Lung (tissue), 12 donors: ENCODE results near the gene PDAP1. TPM values are rescaled to one million over a fixed set of nuclear protein-coding genes. Genes with fewer than 3 reads are reported as not detected.

Source experiments
- ATAC-seq: fragments of 200-7000 bp; cut with Tn5 transposase; one replicate; pipeline ENCODE4 v1.9.1; 2020; ENCODE audit warnings: moderate number of reproducible peaks; ENCODE audit not compliant: insufficient read depth, low FRiP score
- DNase-seq, 3 donors: peaks; one replicate each; pipeline ENCODE4 v3.0.0-alpha.2; 2013 to 2017
- H3K27ac ChIP-seq, 2 donors: one replicate each; pipeline ENCODE4 v1.5.1; 2013; ENCODE audit warnings: mild to moderate bottlenecking in 2 of 2, moderate library complexity in 2 of 2, control low read depth in 1 of 2, inconsistent platforms in 1 of 2, low read depth in 1 of 2, low read length in 1 of 2
- H3K27me3 ChIP-seq, 3 donors: one replicate each; pipeline ENCODE4 v1.5.1; 2013; ENCODE audit warnings: low read length in 2 of 3; ENCODE audit not compliant: control insufficient read depth in 3 of 3, insufficient read depth in 3 of 3
- H3K36me3 ChIP-seq, 4 donors: one replicate each; pipeline ENCODE4 v1.5.1; 2013; ENCODE audit warnings: low read length in 4 of 4, mild to moderate bottlenecking in 1 of 4, moderate library complexity in 1 of 4; ENCODE audit not compliant: control insufficient read depth in 4 of 4, insufficient read depth in 4 of 4
- H3K4me1 ChIP-seq, 5 donors: one replicate each; pipeline ENCODE4 v1.5.1; 2013; ENCODE audit warnings: low read length in 5 of 5, mild to moderate bottlenecking in 2 of 5, moderate library complexity in 1 of 5; ENCODE audit not compliant: control insufficient read depth in 5 of 5, insufficient read depth in 5 of 5
- H3K4me3 ChIP-seq: one replicate; pipeline ENCODE4 v1.5.1; 2013; ENCODE audit warnings: mild to moderate bottlenecking, control low read depth, moderate library complexity
- H3K9ac ChIP-seq, 2 donors: one replicate each; pipeline ENCODE4 v1.5.1; 2013; ENCODE audit warnings: low read length in 2 of 2, control low read depth in 1 of 2; ENCODE audit not compliant: insufficient read depth in 1 of 2
- H3K9me3 ChIP-seq, 4 donors: one replicate each; pipeline ENCODE4 v1.5.1; 2013; ENCODE audit warnings: low read length in 3 of 4, mild to moderate bottlenecking in 1 of 4, moderate library complexity in 1 of 4; ENCODE audit not compliant: control insufficient read depth in 4 of 4, insufficient read depth in 3 of 4
- WGBS, 2 donors: extraction: QIAGEN DNeasy Blood & Tissue Kit; methylation state at CpG; one replicate each; pipeline ENCODE4 v1.1.7; 2013; 5-methylcytosine and 5-hydroxymethylcytosine counted together
- polyA plus RNA-seq, 2 donors: library from polyadenylated mRNA; stranded (reverse); fragments of 200-250 nt; gene quantifications; one replicate each; pipeline ENCODE4 v1.2.1, GENCODE V29; 2013
- total RNA-seq, 2 donors: library from RNA; depleted of rRNA in 1 of 2; stranded (reverse); fragments of >200 nt in 1 of 2; gene quantifications; one replicate each; pipeline ENCODE4 v1.2.1, GENCODE V29; 2014 to 2021
- TF ChIP-seq, protein P1 (sequence below): IDR thresholded peaks from 2 replicates; pipeline ENCODE4 v1.5.1; 2012; ENCODE audit warnings: mild to moderate bottlenecking; ENCODE audit errors: control extremely low read depth, extremely low read depth
- donor health status: control.
- donor health status: control.
- donor health status: Bipolar disorder and iron deficiency.
- donor health status: healthy.
- donor health status: DM: yes; HTN: yes; CAD: no.

Gene PDAP1
- total and polyA plus RNA-seq, 4 donors: 20.5 to 191 (median 113) TPM

DNA sequence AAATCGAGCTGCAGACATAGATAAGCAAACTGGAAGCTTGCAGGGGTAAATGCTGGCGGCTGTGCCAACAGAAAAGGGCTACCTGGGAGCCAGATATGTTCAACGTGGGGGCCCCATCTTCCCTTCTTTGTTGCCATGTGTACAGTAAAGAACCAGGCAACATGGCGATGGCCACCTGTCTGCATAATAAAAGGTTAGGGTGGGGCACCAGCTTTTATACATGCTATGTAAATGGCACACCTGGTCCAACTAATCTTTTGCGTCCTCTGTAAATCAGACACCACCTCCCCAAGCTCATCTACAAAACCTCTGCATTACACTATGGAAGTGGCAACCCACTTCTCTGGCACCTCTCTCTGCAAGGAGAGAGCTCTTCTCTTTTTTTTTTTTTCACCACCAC, 14.2 kb upstream of the PDAP1 start:
- TF ChIP-seq, protein P1, sequence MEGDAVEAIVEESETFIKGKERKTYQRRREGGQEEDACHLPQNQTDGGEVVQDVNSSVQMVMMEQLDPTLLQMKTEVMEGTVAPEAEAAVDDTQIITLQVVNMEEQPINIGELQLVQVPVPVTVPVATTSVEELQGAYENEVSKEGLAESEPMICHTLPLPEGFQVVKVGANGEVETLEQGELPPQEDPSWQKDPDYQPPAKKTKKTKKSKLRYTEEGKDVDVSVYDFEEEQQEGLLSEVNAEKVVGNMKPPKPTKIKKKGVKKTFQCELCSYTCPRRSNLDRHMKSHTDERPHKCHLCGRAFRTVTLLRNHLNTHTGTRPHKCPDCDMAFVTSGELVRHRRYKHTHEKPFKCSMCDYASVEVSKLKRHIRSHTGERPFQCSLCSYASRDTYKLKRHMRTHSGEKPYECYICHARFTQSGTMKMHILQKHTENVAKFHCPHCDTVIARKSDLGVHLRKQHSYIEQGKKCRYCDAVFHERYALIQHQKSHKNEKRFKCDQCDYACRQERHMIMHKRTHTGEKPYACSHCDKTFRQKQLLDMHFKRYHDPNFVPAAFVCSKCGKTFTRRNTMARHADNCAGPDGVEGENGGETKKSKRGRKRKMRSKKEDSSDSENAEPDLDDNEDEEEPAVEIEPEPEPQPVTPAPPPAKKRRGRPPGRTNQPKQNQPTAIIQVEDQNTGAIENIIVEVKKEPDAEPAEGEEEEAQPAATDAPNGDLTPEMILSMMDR: no peak

DNA sequence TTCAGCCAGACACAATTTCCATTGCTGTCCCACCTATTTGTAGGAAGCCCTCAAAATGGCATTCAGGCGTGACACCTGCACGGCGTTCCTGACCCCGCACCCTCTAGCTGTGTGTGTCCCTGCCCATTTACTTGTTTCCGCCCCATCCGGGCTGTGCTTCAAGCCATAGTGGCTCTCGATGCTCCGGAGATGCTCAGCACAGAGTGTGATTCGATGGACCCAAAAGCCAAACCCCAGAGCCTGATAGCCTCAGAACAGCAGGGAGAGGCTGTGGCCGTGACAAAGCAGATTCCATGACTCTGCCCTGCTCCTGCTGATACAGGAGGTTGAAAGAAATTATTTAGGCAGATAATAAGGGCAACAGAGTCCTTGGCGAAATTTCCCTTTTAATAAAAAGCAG, 13.8 kb upstream of the PDAP1 start:
- H3K9ac ChIP-seq: no peak overlapping the region
- H3K36me3 ChIP-seq: peaks cover 12 to 61% (median 35%) of the 10 kb centered on the region in 4 donors
- no peaks in the 10 kb centered on the region for H3K4me1 ChIP-seq
- H3K9me3 ChIP-seq: no peaks in the 10 kb centered on the region
- TF ChIP-seq, protein P1: no peak
- H3K27me3 ChIP-seq: no peaks in the 10 kb centered on the region
- H3K27ac ChIP-seq: no peak overlapping the region
- H3K4me3 ChIP-seq: no peak overlapping the region
- DNase-seq (no peak), ATAC-seq (no peak)
- 92 to 95% methylated on average over 11 of the region's 11 CpGs for WGBS, 2 donors

More for the DNA sequence above, 14.2 kb upstream of the PDAP1 start:
- Histone ChIP-seq H3K9me3 (no peaks in the 10 kb centered on the region), H3K36me3 (peaks cover 7 to 57% (median 31%) of the 10 kb centered on the region in 4 donors), H3K4me1 (no peaks in the 10 kb centered on the region), H3K27ac (no peak overlapping the region), H3K4me3 (no peak overlapping the region), H3K9ac (no peak overlapping the region), H3K27me3 (no peaks in the 10 kb centered on the region)
- no peak for ATAC-seq
- DNase-seq: no peak
- 85 to 91% methylated on average over 5 of the region's 5 CpGs for WGBS, 2 donors

DNA sequence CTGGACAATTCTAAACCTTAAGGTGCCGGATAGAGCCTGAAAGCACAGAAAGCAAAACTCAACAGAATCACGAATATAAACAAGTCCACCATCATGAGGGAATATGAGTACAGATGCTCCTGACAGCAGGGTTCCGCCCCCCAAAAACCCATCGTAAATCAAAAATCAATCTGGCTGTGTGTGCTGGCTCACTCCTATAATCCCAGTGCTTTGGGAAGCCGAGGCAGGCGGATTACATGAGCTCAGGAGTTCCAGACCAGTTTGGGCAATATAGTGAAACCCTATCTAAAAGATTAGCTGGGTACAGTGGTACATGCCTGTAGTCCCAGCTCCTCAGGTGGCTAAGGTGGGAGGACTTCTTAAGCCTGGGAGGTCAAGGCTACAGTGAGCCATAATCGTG, 12.6 kb upstream of the PDAP1 start:
- Histone ChIP-seq H3K4me3 (no peak overlapping the region), H3K36me3 (peaks cover 17 to 64% (median 39%) of the 10 kb centered on the region in 4 donors), H3K27ac (no peak overlapping the region), H3K9me3 (no peaks in the 10 kb centered on the region), H3K4me1 (no peaks in the 10 kb centered on the region), H3K27me3 (no peaks in the 10 kb centered on the region), H3K9ac (no peak overlapping the region)
- TF ChIP-seq, protein P1: no peak
- ATAC-seq (no peak), DNase-seq (no peak)
- 92 to 93% methylated on average over 7 of the region's 7 CpGs for WGBS, 2 donors

DNA sequence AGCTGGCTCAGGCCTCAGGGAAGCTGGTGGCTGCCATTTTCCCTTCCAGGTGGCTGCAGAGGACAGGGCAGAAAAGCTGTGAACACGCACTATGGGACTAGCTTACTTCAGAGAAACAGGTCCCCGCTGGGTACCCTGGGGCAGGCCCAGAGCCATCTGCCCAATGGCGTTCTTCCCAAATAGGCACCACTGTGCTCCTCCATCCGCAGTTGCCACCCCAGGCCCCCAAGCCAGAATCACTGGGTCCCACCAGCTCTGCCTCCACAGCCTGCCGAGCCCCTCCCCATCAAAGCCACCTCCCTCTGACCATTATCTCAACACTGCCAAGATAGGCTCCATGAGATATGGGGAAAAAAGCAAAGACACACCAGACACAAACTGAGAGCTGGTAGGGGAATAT, 11.8 kb upstream of the PDAP1 start:
- 93 to 98% methylated on average over 5 of the region's 5 CpGs for WGBS, 2 donors
- Histone ChIP-seq H3K9me3 (no peaks in the 10 kb centered on the region), H3K4me1 (no peaks in the 10 kb centered on the region), H3K36me3 (peaks cover 19 to 63% (median 40%) of the 10 kb centered on the region in 4 donors), H3K27ac (no peak overlapping the region), H3K9ac (no peak overlapping the region), H3K27me3 (no peaks in the 10 kb centered on the region), H3K4me3 (no peak overlapping the region)
- TF ChIP-seq, protein P1: no peak
- DNase-seq: no peak
- no peak for ATAC-seq
